ENCODE data around the gene C3orf85.

C3orf85 gene

GRCh38 chr3:109137761-109138160, 1.2 kb downstream of the C3orf85 start:
- TF ChIP-seq CTCF (IDR thresholded peaks at IDR 0.05; ENCODE audit: insufficient read depth, low read length, missing control alignments), result no peak
- CTCF ChIA-PET, result no interaction called here

GRCh38 chr3:109140318-109140717, 3.8 kb downstream of the C3orf85 start:
- H3K4me3 ChIP-seq (ENCODE audit: low read depth, low read length), result no peak overlapping the region
- CTCF ChIA-PET, result no interaction called here
- POLR2A ChIA-PET, result no interaction called here
- no peak for TF ChIP-seq CTCF (IDR thresholded peaks at IDR 0.05; ENCODE audit: insufficient read depth, low read length, missing control alignments)
- DNase-seq (ENCODE audit: low read depth, low spot score), result no peak

More at GRCh38 chr3:109137761-109138160, 1.2 kb downstream of the C3orf85 start:
- no peak for DNase-seq (ENCODE audit: low read depth, low spot score)
- POLR2A ChIA-PET, result no interaction called here
- H3K4me3 ChIP-seq (ENCODE audit: low read depth, low read length), result no peak overlapping the region

- no peak for DNase-seq (ENCODE audit: low read depth, low spot score)
- CTCF ChIA-PET, result no interaction called here
- TF ChIP-seq CTCF (IDR thresholded peaks at IDR 0.05; ENCODE audit: insufficient read depth, low read length, missing control alignments), result no peak
- POLR2A ChIA-PET, result no interaction called here
- H3K4me3 ChIP-seq (ENCODE audit: low read depth, low read length), result no peak overlapping the region
Measured at GRCh38 chr3:109143646-109144045, 7.1 kb downstream of the C3orf85 start.

DNA sequence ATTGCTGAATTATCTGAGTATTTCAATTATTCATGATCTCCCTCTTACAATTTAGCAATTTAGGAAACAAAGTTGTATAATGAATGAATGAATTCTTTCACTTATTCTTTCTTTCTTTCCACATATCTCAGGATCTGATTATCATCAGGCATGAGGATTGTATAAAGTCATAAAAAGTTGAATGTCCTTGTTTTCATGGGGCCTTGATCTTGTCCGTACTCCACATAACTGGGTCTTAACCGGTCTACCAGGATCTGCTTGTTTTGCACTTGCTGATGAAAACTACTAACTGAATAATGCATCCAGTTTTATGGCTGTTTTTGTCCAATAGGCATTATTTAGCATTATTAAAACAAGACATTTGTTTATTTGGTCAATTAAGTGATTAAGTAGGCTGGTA, 12.6 kb downstream of the C3orf85 start:
- POLR2A ChIA-PET, result no interaction called here
- CTCF ChIA-PET, result no interaction called here
- TF ChIP-seq CTCF (IDR thresholded peaks at IDR 0.05; ENCODE audit: insufficient read depth, low read length, missing control alignments), result no peak
- no peak overlapping the region for H3K4me3 ChIP-seq (ENCODE audit: low read depth, low read length)
- DNase-seq (ENCODE audit: low read depth, low spot score), result no peak

- no peak for DNase-seq (ENCODE audit: low read depth, low spot score)
- POLR2A ChIA-PET, result no interaction called here
- no peak overlapping the region for H3K4me3 ChIP-seq (ENCODE audit: low read depth, low read length)
- no peak for TF ChIP-seq CTCF (IDR thresholded peaks at IDR 0.05; ENCODE audit: insufficient read depth, low read length, missing control alignments)
- CTCF ChIA-PET, result no interaction called here
Measured at GRCh38 chr3:109152320-109152719, 15.8 kb downstream of the C3orf85 start.

DNA sequence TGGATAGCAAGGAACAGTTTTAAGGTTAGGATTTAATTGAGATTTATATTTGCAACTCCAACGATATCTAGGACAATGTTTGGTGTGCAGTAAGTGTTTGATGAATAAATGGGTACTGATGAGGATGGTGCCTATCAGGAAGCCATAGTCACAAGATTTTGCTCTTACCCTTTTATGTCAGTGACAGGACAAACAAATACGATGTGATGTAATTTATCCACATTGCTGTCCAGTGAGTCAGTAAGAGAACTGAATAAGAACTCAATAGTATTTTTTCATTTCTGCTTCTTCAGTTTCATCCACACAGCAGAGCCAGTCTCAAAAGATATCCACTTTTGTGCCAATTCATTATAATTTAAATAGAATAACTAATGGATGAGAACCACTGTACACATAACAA, 18.5 kb downstream of the C3orf85 start:
- ChIA-PET CTCF (no interaction called here), POLR2A (no interaction called here)
- H3K4me3 ChIP-seq (ENCODE audit: low read depth, low read length), result no peak overlapping the region
- TF ChIP-seq CTCF (IDR thresholded peaks at IDR 0.05; ENCODE audit: insufficient read depth, low read length, missing control alignments), result no peak
- DNase-seq (ENCODE audit: low read depth, low spot score), result no peak
